ENCODE data around the gene PHLDB3. TPM values are rescaled to one million over a fixed set of nuclear protein-coding genes. Genes with fewer than 3 reads are reported as not detected.

Gene PHLDB3
- total RNA-seq = 1 to 10 TPM; 1.5 to 9.6 (median 6.7) TPM

- Histone ChIP-seq H3K9me3 (no peaks in the 10 kb centered on the region), H3K4me3 (peak within 1 kb of the TSS; percentile 74 to 92 (median 88)), H3K27me3 (no peaks in the 10 kb centered on the region), H3K4me1 (peaks cover 12% of the 10 kb centered on the region in 2 donors), H3K36me3 (peaks cover 0 to 8% of the 10 kb centered on the region in 2 donors), H3K27ac (peak within 1 kb of the TSS; percentile 77 to 89 (median 84))
- DNase-seq (peak in 1 of 2 donors; percentile 15), ATAC-seq (peak; percentile 38 to 51)
- intact Hi-C loops (cut with DNase I; ENCODE audit: low total_unique reads) (loop anchor here (1.0 to 2.0 kb wide), 3 partner anchors 22 to 41 kb away; partner anchors contain the start of gene ETHE1), in situ Hi-C loops (cut with MboI; ENCODE audit: low sequenced_read_pairs in 4 of 4) (no loop called here)
- TF ChIP-seq POLR2A (IDR thresholded peaks at IDR 0.05) (no peak), CTCF (IDR thresholded peaks at IDR 0.05 in 4 of 5, conservative IDR thresholded peaks at IDR 0.05 in 1 of 5) (no peak)
Observed at GRCh38 chr19:43504426-43505185, at the start of gene PHLDB3. PHLDB3 (minus strand) TSS chr19:43504746; CDS start chr19:43504118, 628 bp downstream.

GRCh38 chr19:43553656-43554055, 49.1 kb upstream of the PHLDB3 start:
- intact Hi-C loops (cut with DNase I; ENCODE audit: low total_unique reads) (no loop called here), in situ Hi-C loops (cut with MboI; ENCODE audit: low sequenced_read_pairs in 4 of 4) (no loop called here)
- no peaks in the 10 kb centered on the region for H3K27me3 ChIP-seq
- ATAC-seq (no peak), DNase-seq (no peak)
- no peaks in the 10 kb centered on the region for H3K4me1 ChIP-seq
- H3K4me3 ChIP-seq = no peak overlapping the region
- peaks cover 0 to 47% of the 10 kb centered on the region in 2 donors for H3K36me3 ChIP-seq
- no peaks in the 10 kb centered on the region for H3K9me3 ChIP-seq
- no peak overlapping the region for H3K27ac ChIP-seq
- TF ChIP-seq CTCF (IDR thresholded peaks at IDR 0.05 in 4 of 5, conservative IDR thresholded peaks at IDR 0.05 in 1 of 5) = no peak
- no peak for TF ChIP-seq POLR2A (IDR thresholded peaks at IDR 0.05)

- peaks cover 0 to 45% of the 10 kb centered on the region in 2 donors for H3K36me3 ChIP-seq
- intact Hi-C loops (cut with DNase I; ENCODE audit: low total_unique reads) = no loop called here
Observed at GRCh38 chr19:43552616-43553015, 48.1 kb upstream of the PHLDB3 start.

GRCh38 chr19:43552198-43552450, 47.6 kb upstream of the PHLDB3 start:
- Histone ChIP-seq H3K4me3 (no peak overlapping the region), H3K4me1 (no peaks in the 10 kb centered on the region), H3K9me3 (no peaks in the 10 kb centered on the region), H3K27ac (no peak overlapping the region), H3K36me3 (peaks cover 0 to 45% of the 10 kb centered on the region in 2 donors), H3K27me3 (no peaks in the 10 kb centered on the region)
- TF ChIP-seq POLR2A (IDR thresholded peaks at IDR 0.05) = no peak
- no peak for TF ChIP-seq CTCF (IDR thresholded peaks at IDR 0.05 in 4 of 5, conservative IDR thresholded peaks at IDR 0.05 in 1 of 5)
- in situ Hi-C loops (cut with MboI; ENCODE audit: low sequenced_read_pairs in 4 of 4) = no loop called here
- DNase-seq = no peak
- no peak for ATAC-seq
- intact Hi-C loops (cut with DNase I; ENCODE audit: low total_unique reads) = no loop called here

More at GRCh38 chr19:43552616-43553015, 48.1 kb upstream of the PHLDB3 start:
- Histone ChIP-seq H3K27ac (no peak overlapping the region), H3K4me3 (no peak overlapping the region), H3K9me3 (no peaks in the 10 kb centered on the region), H3K27me3 (no peaks in the 10 kb centered on the region), H3K4me1 (no peaks in the 10 kb centered on the region)
- in situ Hi-C loops (cut with MboI; ENCODE audit: low sequenced_read_pairs in 4 of 4) = no loop called here
- ATAC-seq (no peak), DNase-seq (no peak)
- no peak for TF ChIP-seq CTCF (IDR thresholded peaks at IDR 0.05 in 4 of 5, conservative IDR thresholded peaks at IDR 0.05 in 1 of 5)
- TF ChIP-seq POLR2A (IDR thresholded peaks at IDR 0.05) = no peak

Measured in gastrocnemius medialis (tissue), 4 donors.